Neural progenitor cell (in vitro differentiated cells): ENCODE results near the gene TGFB1. TPM values are rescaled to one million over a fixed set of nuclear protein-coding genes. Genes with fewer than 3 reads are reported as not detected.

Experiments
- DNase-seq: peaks from one replicate; pipeline ENCODE4 v3.0.0-alpha.2; 2016; ENCODE audit warnings: low spot score
- H2AFZ ChIP-seq: fragments of 200-600 bp; sonication (generic); replicated peaks from 2 replicates; pipeline ENCODE4 v1.6.1; 2016; ENCODE audit warnings: antibody characterized with exemption
- H3F3A ChIP-seq: fragments of 200-600 bp; sonication (generic); 2 replicates; pipeline ENCODE4 v1.6.1; 2016; ENCODE audit warnings: antibody characterized with exemption, low read depth
- H3K27ac ChIP-seq: fragments of 200-600 bp; sonication (generic); 2 replicates; pipeline ENCODE4 v1.5.1; 2016; ENCODE audit warnings: mild to moderate bottlenecking
- H3K27me3 ChIP-seq: fragments of 200-600 bp; sonication (generic); 2 replicates; pipeline ENCODE4 v1.6.1; 2016; ENCODE audit warnings: mild to moderate bottlenecking, moderate library complexity
- H3K36me3 ChIP-seq: fragments of 200-600 bp; sonication (generic); 2 replicates; pipeline ENCODE4 v1.5.1; 2016
- H3K4me1 ChIP-seq: fragments of 200-600 bp; sonication (generic); 2 replicates; pipeline ENCODE4 v1.6.1; 2016; ENCODE audit warnings: mixed run types
- H3K4me2 ChIP-seq: fragments of 200-600 bp; sonication (generic); 2 replicates; pipeline ENCODE4 v1.6.1; 2016
- H3K4me3 ChIP-seq: fragments of 200-600 bp; sonication (generic); 2 replicates; pipeline ENCODE4 v1.5.1; 2016
- H3K79me2 ChIP-seq: fragments of 200-600 bp; sonication (generic); 2 replicates; pipeline ENCODE4 v1.6.1; 2016; ENCODE audit warnings: low read depth
- H3K9ac ChIP-seq: fragments of 200-600 bp; sonication (generic); 2 replicates; pipeline ENCODE4 v1.6.1; 2016
- H3K9me3 ChIP-seq: fragments of 200-600 bp; sonication (generic); 2 replicates; pipeline ENCODE4 v1.5.1; 2016; ENCODE audit warnings: low read depth
- H4K20me1 ChIP-seq: fragments of 200-600 bp; sonication (generic); 2 replicates; pipeline ENCODE4 v1.6.1; 2016; ENCODE audit warnings: low read depth
- H3K27ac Mint-ChIP-seq: 3 replicates; pipeline ENCODE4 v1.8.0; 2021; ENCODE audit warnings: mixed read lengths
- H3K27me3 Mint-ChIP-seq: 2 replicates; pipeline ENCODE4 v1.8.0; 2022; ENCODE audit warnings: low read depth, mild to moderate bottlenecking, inconsistent platforms, moderate library complexity, mixed read lengths; ENCODE audit not compliant: insufficient read depth
- H3K36me3 Mint-ChIP-seq: 3 replicates; pipeline ENCODE4 v1.8.0; 2021; ENCODE audit warnings: mixed read lengths
- H3K4me1 Mint-ChIP-seq: 3 replicates; pipeline ENCODE4 v1.8.0; 2021; ENCODE audit warnings: mixed read lengths
- H3K4me3 Mint-ChIP-seq: 3 replicates; pipeline ENCODE4 v1.8.0; 2021; ENCODE audit warnings: mild to moderate bottlenecking, moderate library complexity, mixed read lengths
- H3K9me3 Mint-ChIP-seq: 3 replicates; pipeline ENCODE4 v1.8.0; 2020; ENCODE audit warnings: mixed read lengths
- EZH2 ChIP-seq: fragments of 200-600 bp; sonication (generic); IDR thresholded peaks from 2 replicates; pipeline ENCODE4 v1.6.1; 2017; ENCODE audit warnings: antibody characterized with exemption, mild to moderate bottlenecking, moderate library complexity
- EZH2phosphoT487 ChIP-seq: fragments of 200-600 bp; sonication (generic); IDR thresholded peaks from 2 replicates; pipeline ENCODE4 v1.6.1; 2017; ENCODE audit warnings: antibody characterized with exemption
- total RNA-seq: library from RNA; depleted of rRNA; stranded (reverse); fragments of >200 nt; gene quantifications from 2 replicates; pipeline ENCODE4 v1.2.3, GENCODE V29; 2015; ENCODE audit warnings: low replicate concordance
- TF ChIP-seq, protein P1 (sequence below): fragments of 200-600 bp; sonication (generic); IDR thresholded peaks from 2 replicates; pipeline ENCODE4 v1.5.1; 2017; ENCODE audit warnings: antibody characterized with exemption, mild to moderate bottlenecking

The TGFB1 gene
- total RNA-seq, 1 donor from 2014 or later: 0.65 TPM

DNA sequence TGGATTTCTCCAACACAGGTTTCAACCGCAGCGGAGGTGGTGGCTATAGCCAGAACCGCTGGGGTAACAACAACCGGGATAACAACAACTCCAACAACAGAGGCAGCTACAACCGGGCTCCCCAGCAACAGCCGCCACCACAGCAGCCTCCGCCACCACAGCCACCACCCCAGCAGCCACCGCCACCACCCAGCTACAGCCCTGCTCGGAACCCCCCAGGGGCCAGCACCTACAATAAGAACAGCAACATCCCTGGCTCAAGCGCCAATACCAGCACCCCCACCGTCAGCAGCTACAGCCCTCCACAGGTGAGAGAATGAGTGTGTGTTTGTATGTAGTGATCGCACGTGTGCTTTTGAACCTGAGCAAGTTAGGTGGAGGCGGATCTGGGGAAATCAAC lies 49.8 kb downstream of the TGFB1 start:
- no peak overlapping the region for H3K4me2 ChIP-seq
- peaks cover 7% of the 10 kb centered on the region for H3K36me3 ChIP-seq
- Mint-ChIP-seq H3K36me3 (peaks cover 36% of the 10 kb centered on the region), H3K27me3 (no peaks in the 10 kb centered on the region), H3K4me1 (peaks cover 8% of the 10 kb centered on the region), H3K9me3 (no peaks in the 10 kb centered on the region), H3K4me3 (no peak overlapping the region), H3K27ac (no peak overlapping the region)
- H3K79me2 ChIP-seq: no peaks in the 10 kb centered on the region
- H3K4me1 ChIP-seq: no peaks in the 10 kb centered on the region
- peaks cover 48% of the 10 kb centered on the region for H3F3A ChIP-seq
- H3K27me3 ChIP-seq: no peaks in the 10 kb centered on the region
- H3K4me3 ChIP-seq: no peak overlapping the region
- no peak overlapping the region for H3K27ac ChIP-seq
- TF ChIP-seq EZH2phosphoT487 (no peak), EZH2 (no peak)
- TF ChIP-seq, protein P1, sequence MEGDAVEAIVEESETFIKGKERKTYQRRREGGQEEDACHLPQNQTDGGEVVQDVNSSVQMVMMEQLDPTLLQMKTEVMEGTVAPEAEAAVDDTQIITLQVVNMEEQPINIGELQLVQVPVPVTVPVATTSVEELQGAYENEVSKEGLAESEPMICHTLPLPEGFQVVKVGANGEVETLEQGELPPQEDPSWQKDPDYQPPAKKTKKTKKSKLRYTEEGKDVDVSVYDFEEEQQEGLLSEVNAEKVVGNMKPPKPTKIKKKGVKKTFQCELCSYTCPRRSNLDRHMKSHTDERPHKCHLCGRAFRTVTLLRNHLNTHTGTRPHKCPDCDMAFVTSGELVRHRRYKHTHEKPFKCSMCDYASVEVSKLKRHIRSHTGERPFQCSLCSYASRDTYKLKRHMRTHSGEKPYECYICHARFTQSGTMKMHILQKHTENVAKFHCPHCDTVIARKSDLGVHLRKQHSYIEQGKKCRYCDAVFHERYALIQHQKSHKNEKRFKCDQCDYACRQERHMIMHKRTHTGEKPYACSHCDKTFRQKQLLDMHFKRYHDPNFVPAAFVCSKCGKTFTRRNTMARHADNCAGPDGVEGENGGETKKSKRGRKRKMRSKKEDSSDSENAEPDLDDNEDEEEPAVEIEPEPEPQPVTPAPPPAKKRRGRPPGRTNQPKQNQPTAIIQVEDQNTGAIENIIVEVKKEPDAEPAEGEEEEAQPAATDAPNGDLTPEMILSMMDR: no peak
- no peak for DNase-seq
- H3K9ac ChIP-seq: no peak overlapping the region
- H2AFZ ChIP-seq: no peak overlapping the region
- H4K20me1 ChIP-seq: peaks cover 15% of the 10 kb centered on the region
- H3K9me3 ChIP-seq: no peaks in the 10 kb centered on the region

DNA sequence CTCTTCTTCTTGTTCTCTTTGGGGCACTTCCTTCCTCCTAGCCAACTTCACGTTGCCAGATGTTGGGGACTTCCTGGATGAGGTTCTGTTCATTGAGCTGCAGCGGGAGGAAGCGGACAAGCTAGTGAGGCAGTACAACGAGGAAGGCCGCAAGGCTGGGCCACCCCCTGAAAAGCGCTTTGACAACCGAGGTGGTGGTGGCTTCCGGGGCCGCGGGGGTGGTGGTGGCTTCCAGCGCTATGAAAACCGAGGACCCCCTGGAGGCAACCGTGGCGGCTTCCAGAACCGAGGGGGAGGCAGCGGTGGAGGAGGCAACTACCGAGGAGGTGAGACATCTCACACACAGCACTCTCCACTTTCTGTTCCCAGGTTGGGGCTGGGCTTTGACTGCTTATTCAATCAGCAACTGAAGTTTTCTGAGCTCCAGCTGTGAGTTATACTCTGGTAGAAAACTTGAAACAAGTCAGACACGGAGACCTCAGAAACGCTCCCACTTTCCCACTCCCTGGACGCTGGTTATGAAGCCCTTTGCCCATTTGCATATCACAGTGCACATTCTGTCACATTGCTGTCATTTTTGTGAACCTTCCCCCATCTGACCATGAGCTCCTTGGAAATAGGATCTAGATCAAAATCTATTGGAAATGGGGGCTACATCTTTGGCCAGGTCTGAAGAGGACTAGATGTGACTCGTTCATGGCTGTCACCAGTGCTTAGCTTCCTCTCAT lies 50.9 kb downstream of the TGFB1 start:
- Histone ChIP-seq H3F3A (peaks cover 37% of the 10 kb centered on the region), H2AFZ (no peak overlapping the region), H3K4me1 (no peaks in the 10 kb centered on the region), H3K9ac (no peak overlapping the region), H3K9me3 (no peaks in the 10 kb centered on the region), H3K27me3 (no peaks in the 10 kb centered on the region), H3K4me3 (no peak overlapping the region), H3K4me2 (no peak overlapping the region), H3K36me3 (peaks cover 7% of the 10 kb centered on the region), H4K20me1 (peaks cover 17% of the 10 kb centered on the region), H3K27ac (no peak overlapping the region), H3K79me2 (no peaks in the 10 kb centered on the region)
- TF ChIP-seq EZH2phosphoT487 (no peak), EZH2 (no peak)
- TF ChIP-seq, protein P1: no peak
- Mint-ChIP-seq H3K9me3 (no peaks in the 10 kb centered on the region), H3K4me3 (no peak overlapping the region), H3K4me1 (peaks cover 10% of the 10 kb centered on the region), H3K27me3 (no peaks in the 10 kb centered on the region), H3K36me3 (peaks cover 43% of the 10 kb centered on the region), H3K27ac (no peak overlapping the region)
- no peak for DNase-seq

DNA sequence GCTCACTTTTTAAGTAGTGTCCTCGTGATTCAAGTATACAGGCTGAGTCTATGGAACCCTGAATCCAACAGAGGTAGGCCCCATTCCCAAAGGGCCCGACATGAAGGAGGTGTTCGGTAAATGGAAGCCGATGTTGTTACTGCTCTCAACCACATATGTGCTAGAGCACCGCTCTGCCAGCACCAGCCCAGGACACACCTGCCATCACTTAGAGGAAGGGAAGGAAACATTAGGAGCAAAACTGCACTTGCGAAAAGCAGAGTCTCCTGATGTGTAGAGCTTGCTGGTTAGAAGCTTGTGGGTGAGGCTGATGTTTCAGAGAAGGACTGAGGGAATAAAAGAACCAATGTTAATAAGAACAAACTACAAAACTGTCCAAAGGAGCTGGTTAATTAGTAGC lies 53.2 kb downstream of the TGFB1 start:
- Histone ChIP-seq H3K9me3 (no peaks in the 10 kb centered on the region), H4K20me1 (peaks cover 30% of the 10 kb centered on the region), H3K4me1 (no peaks in the 10 kb centered on the region), H3K4me3 (no peak overlapping the region), H3K4me2 (no peak overlapping the region), H2AFZ (no peak overlapping the region), H3K27me3 (no peaks in the 10 kb centered on the region), H3F3A (peaks cover 16% of the 10 kb centered on the region), H3K27ac (no peak overlapping the region), H3K79me2 (no peaks in the 10 kb centered on the region), H3K9ac (no peak overlapping the region), H3K36me3 (peaks cover 7% of the 10 kb centered on the region)
- H3K4me1 Mint-ChIP-seq: peaks cover 15% of the 10 kb centered on the region
- peaks cover 46% of the 10 kb centered on the region for H3K36me3 Mint-ChIP-seq
- no peak overlapping the region for H3K4me3 Mint-ChIP-seq
- peaks cover 4% of the 10 kb centered on the region for H3K27me3 Mint-ChIP-seq
- H3K27ac Mint-ChIP-seq: no peak overlapping the region
- no peak for DNase-seq
- no peak for TF ChIP-seq EZH2
- H3K9me3 Mint-ChIP-seq: no peaks in the 10 kb centered on the region

DNA sequence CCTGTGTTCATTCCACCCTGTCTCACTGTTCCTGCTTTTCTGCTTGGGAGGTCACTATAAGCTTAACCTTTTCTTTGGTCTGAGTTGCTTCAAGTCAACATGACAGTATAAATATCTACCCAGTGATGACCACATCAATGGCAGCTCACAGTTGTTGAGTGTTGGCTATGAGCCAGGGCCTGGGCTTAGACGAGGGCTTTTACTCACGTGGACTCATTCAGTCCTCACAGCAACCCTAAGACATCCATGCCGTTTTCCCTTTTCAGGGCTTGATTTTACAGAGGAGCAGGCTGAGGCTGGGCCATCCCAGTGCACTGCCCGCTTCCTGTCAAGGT lies 54.0 kb downstream of the TGFB1 start:
- Histone ChIP-seq H2AFZ (no peak overlapping the region), H3K36me3 (peaks cover 4% of the 10 kb centered on the region), H3K4me2 (no peak overlapping the region), H3F3A (peaks cover 8% of the 10 kb centered on the region), H3K79me2 (no peaks in the 10 kb centered on the region), H3K27me3 (no peaks in the 10 kb centered on the region), H4K20me1 (peaks cover 31% of the 10 kb centered on the region), H3K4me3 (no peak overlapping the region), H3K4me1 (no peaks in the 10 kb centered on the region), H3K27ac (no peak overlapping the region), H3K9me3 (no peaks in the 10 kb centered on the region), H3K9ac (no peak overlapping the region)
- Mint-ChIP-seq H3K9me3 (no peaks in the 10 kb centered on the region), H3K36me3 (peaks cover 51% of the 10 kb centered on the region), H3K4me1 (peaks cover 15% of the 10 kb centered on the region), H3K4me3 (no peak overlapping the region), H3K27ac (peak overlapping the region; percentile 53), H3K27me3 (peaks cover 4% of the 10 kb centered on the region)
- TF ChIP-seq EZH2phosphoT487 (no peak), EZH2 (no peak)
- TF ChIP-seq, protein P1: no peak
- DNase-seq: no peak
